ENCODE measurements around the gene PPP1R3C. TPM values are rescaled to one million over a fixed set of nuclear protein-coding genes. Genes with fewer than 3 reads are reported as not detected.
A peak's percentile ranks its signal among the peaks of the same experiment; 100 is the strongest.

PPP1R3C gene
- 29.4 and 41.3 TPM in 2 replicates for total RNA-seq (2012; rRNA removed)

GRCh38 chr10:91632671-91633550, at the start of gene PPP1R3C:
PPP1R3C (minus strand) TSS chr10:91633071; CDS start chr10:91632969, 102 bp downstream.
- peaks cover 34% of the 10 kb centered on the region for H3K36me3 ChIP-seq (ENCODE audit: insufficient read depth, low read length)
- no peaks in the 10 kb centered on the region for H3K27me3 ChIP-seq (ENCODE audit: control insufficient read depth, insufficient read depth, low read length)
- peak within 1 kb of the TSS; percentile 88 for H3K4me2 ChIP-seq (ENCODE audit: low read length)
- H3K9ac ChIP-seq (ENCODE audit: low read depth, low read length) = peak within 1 kb of the TSS; percentile 92
- H3K4me1 ChIP-seq (ENCODE audit: control insufficient read depth, insufficient read depth, low read length) = peaks cover 55% of the 10 kb centered on the region
- H3K4me3 ChIP-seq (ENCODE audit: low read length) = peak within 1 kb of the TSS; percentile 90
- no peaks in the 10 kb centered on the region for H3K9me3 ChIP-seq (replicated peaks; ENCODE audit: low read length)

GRCh38 chr10:91681361-91682276, 48.7 kb upstream of the PPP1R3C start:
- no peaks in the 10 kb centered on the region for H3K36me3 ChIP-seq (ENCODE audit: insufficient read depth, low read length)
- H3K4me2 ChIP-seq (ENCODE audit: low read length) = no peak overlapping the region
- peaks cover 43% of the 10 kb centered on the region for H3K4me1 ChIP-seq (ENCODE audit: control insufficient read depth, insufficient read depth, low read length)
- H3K27me3 ChIP-seq (ENCODE audit: control insufficient read depth, insufficient read depth, low read length) = no peaks in the 10 kb centered on the region
- no peaks in the 10 kb centered on the region for H3K9me3 ChIP-seq (replicated peaks; ENCODE audit: low read length)
- H3K4me3 ChIP-seq (ENCODE audit: low read length) = no peak overlapping the region
- no peak overlapping the region for H3K9ac ChIP-seq (ENCODE audit: low read depth, low read length)

GRCh38 chr10:91680487-91680886, 47.6 kb upstream of the PPP1R3C start:
- no peak overlapping the region for H3K4me3 ChIP-seq (ENCODE audit: low read length)
- no peak overlapping the region for H3K9ac ChIP-seq (ENCODE audit: low read depth, low read length)
- H3K4me1 ChIP-seq (ENCODE audit: control insufficient read depth, insufficient read depth, low read length) = peaks cover 43% of the 10 kb centered on the region
- no peaks in the 10 kb centered on the region for H3K9me3 ChIP-seq (replicated peaks; ENCODE audit: low read length)
- no peaks in the 10 kb centered on the region for H3K27me3 ChIP-seq (ENCODE audit: control insufficient read depth, insufficient read depth, low read length)
- H3K4me2 ChIP-seq (ENCODE audit: low read length) = no peak overlapping the region
- no peaks in the 10 kb centered on the region for H3K36me3 ChIP-seq (ENCODE audit: insufficient read depth, low read length)

- Histone ChIP-seq H3K9me3 (replicated peaks; ENCODE audit: low read length) (no peaks in the 10 kb centered on the region), H3K4me3 (ENCODE audit: low read length) (no peak overlapping the region), H3K9ac (ENCODE audit: low read depth, low read length) (no peak overlapping the region), H3K4me1 (ENCODE audit: control insufficient read depth, insufficient read depth, low read length) (peaks cover 35% of the 10 kb centered on the region), H3K4me2 (ENCODE audit: low read length) (no peak overlapping the region), H3K27me3 (ENCODE audit: control insufficient read depth, insufficient read depth, low read length) (no peaks in the 10 kb centered on the region), H3K36me3 (ENCODE audit: insufficient read depth, low read length) (no peaks in the 10 kb centered on the region)
These were observed 46.4 kb upstream of the PPP1R3C start for GRCh38 chr10:91679296-91679695.

GRCh38 chr10:91677911-91678310, 45.0 kb upstream of the PPP1R3C start:
- H3K27me3 ChIP-seq (ENCODE audit: control insufficient read depth, insufficient read depth, low read length) = no peaks in the 10 kb centered on the region
- H3K4me2 ChIP-seq (ENCODE audit: low read length) = no peak overlapping the region
- H3K9ac ChIP-seq (ENCODE audit: low read depth, low read length) = no peak overlapping the region
- H3K9me3 ChIP-seq (replicated peaks; ENCODE audit: low read length) = no peaks in the 10 kb centered on the region
- no peaks in the 10 kb centered on the region for H3K36me3 ChIP-seq (ENCODE audit: insufficient read depth, low read length)
- H3K4me3 ChIP-seq (ENCODE audit: low read length) = no peak overlapping the region
- H3K4me1 ChIP-seq (ENCODE audit: control insufficient read depth, insufficient read depth, low read length) = peaks cover 24% of the 10 kb centered on the region

GRCh38 chr10:91672021-91672608, 39.2 kb upstream of the PPP1R3C start:
- Histone ChIP-seq H3K9me3 (replicated peaks; ENCODE audit: low read length) (no peaks in the 10 kb centered on the region), H3K27me3 (ENCODE audit: control insufficient read depth, insufficient read depth, low read length) (no peaks in the 10 kb centered on the region), H3K9ac (ENCODE audit: low read depth, low read length) (no peak overlapping the region), H3K4me3 (ENCODE audit: low read length) (peak overlapping the region; percentile 0), H3K4me2 (ENCODE audit: low read length) (peak overlapping the region; percentile 33), H3K36me3 (ENCODE audit: insufficient read depth, low read length) (no peaks in the 10 kb centered on the region), H3K4me1 (ENCODE audit: control insufficient read depth, insufficient read depth, low read length) (peaks cover 16% of the 10 kb centered on the region)

- no peaks in the 10 kb centered on the region for H3K27me3 ChIP-seq (ENCODE audit: control insufficient read depth, insufficient read depth, low read length)
- no peaks in the 10 kb centered on the region for H3K36me3 ChIP-seq (ENCODE audit: insufficient read depth, low read length)
- H3K4me2 ChIP-seq (ENCODE audit: low read length) = no peak overlapping the region
- no peak overlapping the region for H3K4me3 ChIP-seq (ENCODE audit: low read length)
- peaks cover 21% of the 10 kb centered on the region for H3K4me1 ChIP-seq (ENCODE audit: control insufficient read depth, insufficient read depth, low read length)
- H3K9me3 ChIP-seq (replicated peaks; ENCODE audit: low read length) = no peaks in the 10 kb centered on the region
- no peak overlapping the region for H3K9ac ChIP-seq (ENCODE audit: low read depth, low read length)
These were observed 36.0 kb upstream of the PPP1R3C start for GRCh38 chr10:91668913-91669312.

- Histone ChIP-seq H3K36me3 (ENCODE audit: insufficient read depth, low read length) (no peaks in the 10 kb centered on the region), H3K4me1 (ENCODE audit: control insufficient read depth, insufficient read depth, low read length) (peaks cover 5% of the 10 kb centered on the region)
These were observed 33.0 kb upstream of the PPP1R3C start for GRCh38 chr10:91665842-91666241.

GRCh38 chr10:91664426-91664825, 31.6 kb upstream of the PPP1R3C start:
- no peaks in the 10 kb centered on the region for H3K27me3 ChIP-seq (ENCODE audit: control insufficient read depth, insufficient read depth, low read length)
- H3K4me3 ChIP-seq (ENCODE audit: low read length) = no peak overlapping the region
- H3K36me3 ChIP-seq (ENCODE audit: insufficient read depth, low read length) = no peaks in the 10 kb centered on the region

More at GRCh38 chr10:91665842-91666241, 33.0 kb upstream of the PPP1R3C start:
- Histone ChIP-seq H3K4me2 (ENCODE audit: low read length) (no peak overlapping the region), H3K27me3 (ENCODE audit: control insufficient read depth, insufficient read depth, low read length) (no peaks in the 10 kb centered on the region), H3K9me3 (replicated peaks; ENCODE audit: low read length) (no peaks in the 10 kb centered on the region), H3K4me3 (ENCODE audit: low read length) (no peak overlapping the region), H3K9ac (ENCODE audit: low read depth, low read length) (no peak overlapping the region)

GRCh38 chr10:91662993-91663392, 30.1 kb upstream of the PPP1R3C start:
- Histone ChIP-seq H3K4me2 (ENCODE audit: low read length) (no peak overlapping the region), H3K9ac (ENCODE audit: low read depth, low read length) (no peak overlapping the region), H3K9me3 (replicated peaks; ENCODE audit: low read length) (no peaks in the 10 kb centered on the region), H3K27me3 (ENCODE audit: control insufficient read depth, insufficient read depth, low read length) (no peaks in the 10 kb centered on the region), H3K4me3 (ENCODE audit: low read length) (no peak overlapping the region), H3K36me3 (ENCODE audit: insufficient read depth, low read length) (no peaks in the 10 kb centered on the region), H3K4me1 (ENCODE audit: control insufficient read depth, insufficient read depth, low read length) (peaks cover 5% of the 10 kb centered on the region)

More at GRCh38 chr10:91664426-91664825, 31.6 kb upstream of the PPP1R3C start:
- H3K9ac ChIP-seq (ENCODE audit: low read depth, low read length) = no peak overlapping the region
- no peak overlapping the region for H3K4me2 ChIP-seq (ENCODE audit: low read length)
- H3K4me1 ChIP-seq (ENCODE audit: control insufficient read depth, insufficient read depth, low read length) = peaks cover 5% of the 10 kb centered on the region
- no peaks in the 10 kb centered on the region for H3K9me3 ChIP-seq (replicated peaks; ENCODE audit: low read length)

Measured in skeletal muscle satellite cell (primary cell).